AG04449 (cell line): Measurements from ENCODE around the gene MLXIP.

Experiments
- CTCF ChIA-PET: fragments of 350-600 bp; formaldehyde crosslinking; extraction: SDS; loops from one replicate; lab custom pipeline; 2021; ENCODE audit warnings: antibody characterized with exemption; lab: Yijun Ruan, JAX
- POLR2A ChIA-PET: fragments of 400-600, 350-600 bp; formaldehyde crosslinking; extraction: SDS; loops from one replicate; lab custom pipeline; 2020; ENCODE audit warnings: antibody characterized with exemption, inconsistent platforms; lab: Yijun Ruan, JAX
- DNase-seq: peaks from one replicate; pipeline ENCODE4 v3.0.0-alpha.2; 2010; ENCODE audit warnings: low read depth, low spot score
- H3K4me3 ChIP-seq: 2 replicates; pipeline ENCODE4 v1.5.1; 2011; ENCODE audit warnings: low read depth, mild to moderate bottlenecking, control low read depth, low read length
- CTCF ChIP-seq: IDR thresholded peaks from one replicate; pipeline ENCODE4 v1.5.1; 2011; ENCODE audit warnings: mild to moderate bottlenecking, moderate library complexity, low read length, control low read depth, inconsistent platforms; ENCODE audit not compliant: insufficient read depth; ENCODE audit errors: missing control alignments

MLXIP gene

DNA sequence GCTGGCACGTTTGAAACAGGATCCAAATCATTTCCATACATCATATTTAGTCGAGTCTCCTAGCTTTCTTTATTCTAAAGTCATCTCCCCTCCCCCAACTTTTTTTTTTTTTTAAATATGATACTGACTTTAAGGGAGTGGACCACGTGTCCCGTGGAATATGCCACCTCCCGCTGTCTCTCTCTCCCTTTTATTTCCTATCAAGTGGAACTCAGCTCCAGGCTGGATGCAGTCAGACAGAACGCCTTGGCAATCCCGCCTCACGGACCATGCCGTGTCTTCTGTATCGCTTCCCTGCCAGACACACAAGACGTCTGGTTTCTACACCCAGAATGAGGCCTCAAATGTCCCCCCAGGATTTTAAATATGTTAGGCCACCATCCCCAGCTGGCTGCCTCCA, 35.6 kb upstream of the MLXIP start:
- ChIA-PET CTCF (interaction anchor here (0.7 to 4.4 kb wide), 4 partner anchors 12 to 80 kb away, joined by 3 to 23 read pairs (median 7); no protein-coding TSS in a partner anchor), POLR2A (no interaction called here)

GRCh38 chr12:122043476-122043875, 35.1 kb upstream of the MLXIP start:
- ChIA-PET POLR2A (no interaction called here), CTCF (interaction anchor here (1.6 to 4.4 kb wide), 3 partner anchors 10 to 79 kb away, joined by 5 to 23 read pairs (median 10); no protein-coding TSS in a partner anchor)
- H3K4me3 ChIP-seq, result no peak overlapping the region
- DNase-seq, result no peak
- no peak for TF ChIP-seq CTCF

More for the DNA sequence above, 35.6 kb upstream of the MLXIP start:
- H3K4me3 ChIP-seq, result no peak overlapping the region
- DNase-seq, result no peak
- no peak for TF ChIP-seq CTCF

DNA sequence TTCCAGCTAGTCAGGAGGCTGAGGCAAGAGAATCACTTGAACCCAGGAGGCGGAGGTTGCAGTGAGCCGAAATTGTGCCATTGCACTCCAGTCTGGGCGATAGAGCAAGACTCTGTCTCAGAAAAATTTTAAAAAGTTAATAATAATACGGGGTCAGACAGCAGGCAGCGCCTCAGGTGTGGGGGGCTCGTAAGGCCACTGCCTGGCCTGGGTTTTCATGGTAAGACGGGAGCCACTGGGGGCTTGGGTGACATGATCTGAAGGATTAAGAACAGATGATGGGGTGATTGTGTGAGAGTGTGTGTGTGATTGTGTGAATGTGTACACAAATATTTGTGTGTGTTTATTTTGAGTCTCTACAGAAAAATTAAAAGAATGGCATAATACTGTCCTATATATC, 33.3 kb upstream of the MLXIP start:
- ChIA-PET POLR2A (no interaction called here), CTCF (interaction anchor here (16.8 kb wide), 1 partner anchor 78 kb away, joined by 504 read pairs; no protein-coding TSS in a partner anchor)
- H3K4me3 ChIP-seq, result no peak overlapping the region
- no peak for TF ChIP-seq CTCF
- DNase-seq, result no peak

DNA sequence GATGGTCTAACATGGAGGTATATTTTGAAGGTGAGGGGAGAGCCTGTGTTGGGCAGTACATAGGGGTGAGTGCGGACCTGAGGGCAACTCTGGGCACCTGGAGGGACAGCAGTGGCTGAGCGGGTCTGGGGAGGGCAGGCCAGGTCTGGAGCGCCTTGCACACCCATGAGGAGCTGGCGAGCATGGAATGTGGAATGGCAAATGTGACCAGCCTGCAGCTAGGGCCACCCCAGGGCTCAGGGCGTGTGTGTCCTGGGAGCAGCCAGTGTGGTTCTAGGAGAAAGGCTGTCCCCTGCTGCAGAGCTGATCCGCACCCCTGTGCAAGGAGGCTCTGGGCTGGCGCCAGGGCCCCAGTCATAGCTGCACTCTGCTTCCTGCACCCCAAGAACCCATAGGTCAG, 32.4 kb upstream of the MLXIP start:
- TF ChIP-seq CTCF, result no peak
- CTCF ChIA-PET, result interaction anchor here (0.6 to 16.8 kb wide), 4 partner anchors 9 to 129 kb away, joined by 3 to 504 read pairs (median 8); no protein-coding TSS in a partner anchor
- POLR2A ChIA-PET, result no interaction called here
- DNase-seq, result no peak
- no peak overlapping the region for H3K4me3 ChIP-seq

- H3K4me3 ChIP-seq, result no peak overlapping the region
- CTCF ChIA-PET, result interaction anchor here (1.2 to 16.8 kb wide), 9 partner anchors 7 to 147 kb away, joined by 3 to 504 read pairs (median 5); partner anchors contain the start of gene CFAP251
- no peak for TF ChIP-seq CTCF
- POLR2A ChIA-PET, result interaction anchor here (1.2 kb wide), 2 partner anchors 43 to 178 kb away, joined by 3 to 4 read pairs; partner anchors contain the start of gene DIABLO
- no peak for DNase-seq
Observed at GRCh38 chr12:122048151-122048550, 30.4 kb upstream of the MLXIP start.

GRCh38 chr12:122049827-122050226, 28.7 kb upstream of the MLXIP start:
- H3K4me3 ChIP-seq, result no peak overlapping the region
- POLR2A ChIA-PET, result no interaction called here
- no peak for TF ChIP-seq CTCF
- no peak for DNase-seq
- CTCF ChIA-PET, result interaction anchor here (0.7 to 16.8 kb wide), 3 partner anchors 73 to 133 kb away, joined by 3 to 504 read pairs (median 11); partner anchors contain the start of gene CFAP251
